ENCODE results near the gene TEX53.

TEX53 gene

DNA sequence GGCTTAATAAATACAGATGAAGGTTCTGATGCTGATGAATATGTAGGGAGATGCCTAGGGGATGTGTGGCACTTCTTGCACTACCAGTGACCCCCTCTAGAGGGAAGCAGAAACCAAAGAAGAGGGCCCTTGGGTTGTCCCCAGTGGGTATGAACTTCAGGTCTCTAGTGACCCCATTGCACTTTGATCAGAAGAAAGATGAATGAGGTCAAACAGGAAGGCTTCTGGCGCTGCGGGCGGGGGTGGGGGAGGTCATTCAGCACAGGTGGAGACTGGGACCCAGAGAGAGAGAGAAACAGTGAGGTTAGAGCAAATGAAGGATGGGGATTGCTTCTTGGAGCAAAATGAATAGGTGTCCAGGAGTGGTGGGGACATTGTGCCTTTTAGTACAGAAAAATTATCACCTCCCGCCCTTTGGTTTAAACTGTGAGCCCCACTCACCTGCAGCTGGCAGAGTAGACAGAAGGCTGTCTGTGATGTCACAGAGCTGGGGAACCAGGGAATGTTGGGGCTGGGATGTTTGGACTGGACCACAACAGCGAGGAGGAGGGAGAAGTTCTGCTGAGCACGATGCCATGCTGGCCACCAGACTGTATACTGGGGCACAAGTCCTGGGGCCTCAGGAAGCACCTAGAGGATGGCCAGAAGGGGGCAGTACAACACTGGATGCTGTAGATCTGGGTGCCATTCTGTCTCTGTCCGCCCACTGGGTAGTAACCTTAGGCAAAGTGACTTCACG lies 24.2 kb upstream of the TEX53 start, which contains the start of gene TEX48:
TEX48 (minus strand) TSS at position 599 of the 739 bp plus-strand sequence. CDS start 10,469 bp downstream, outside the sequence.
- H3K4me3 ChIP-seq (ENCODE audit: low read depth in 1 of 5, low read length in 5 of 5), result no peak within 1 kb of the TSS
- H3K9me3 ChIP-seq (ENCODE audit: control insufficient read depth in 5 of 5, low read length in 5 of 5), result no peaks in the 10 kb centered on the region
- no peak within 1 kb of the TSS for H3K9ac ChIP-seq (ENCODE audit: low read length in 5 of 5)
- peaks cover 0 to 12% (median 0%) of the 10 kb centered on the region in 5 donors for H3K27me3 ChIP-seq (ENCODE audit: control insufficient read depth in 5 of 5, insufficient read depth in 4 of 5, low read length in 5 of 5)
- H3K4me1 ChIP-seq (ENCODE audit: control insufficient read depth in 5 of 5, insufficient read depth in 5 of 5, low read length in 5 of 5), result no peaks in the 10 kb centered on the region
- H3K36me3 ChIP-seq (ENCODE audit: control insufficient read depth in 5 of 5, insufficient read depth in 5 of 5, low read length in 5 of 5), result no peaks in the 10 kb centered on the region
- no peak within 1 kb of the TSS for H3K27ac ChIP-seq (ENCODE audit: low read depth, low read length)

DNA sequence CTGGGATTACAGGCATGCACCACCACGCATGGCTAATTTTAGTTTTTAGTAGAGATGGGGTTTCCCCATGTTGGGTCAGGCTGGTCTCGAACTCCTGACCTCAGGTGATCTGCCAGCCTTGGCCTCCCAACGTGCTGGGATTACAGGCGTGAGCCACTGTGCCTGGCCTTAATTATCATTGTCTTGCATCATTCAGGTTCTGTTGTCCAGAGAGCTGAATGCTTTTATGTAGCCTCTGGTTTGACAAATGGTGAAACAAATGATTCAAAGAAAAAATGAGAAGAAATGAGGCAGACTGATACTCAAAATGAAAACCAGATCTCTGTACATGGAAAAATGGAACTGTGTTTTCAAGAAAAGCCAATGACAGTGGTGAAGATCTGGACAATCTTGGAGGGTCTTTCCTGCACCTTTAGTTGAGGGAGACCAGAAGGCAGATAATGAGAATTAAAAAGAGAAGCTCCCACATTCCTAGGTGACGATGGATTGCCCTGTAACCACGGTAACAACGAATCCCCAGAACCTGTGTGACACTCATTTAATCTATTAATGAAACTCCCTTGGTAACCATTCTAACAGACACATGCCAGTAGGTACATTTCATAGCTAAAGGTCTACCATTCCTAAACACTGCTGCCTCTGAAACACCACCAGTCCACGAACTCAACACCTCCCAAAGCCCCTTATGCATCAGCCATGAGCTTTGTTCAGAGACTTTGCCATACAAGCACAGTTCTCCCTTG lies 22.8 kb upstream of the TEX53 start:
- H3K27ac ChIP-seq (ENCODE audit: low read depth, low read length), result no peak overlapping the region

DNA sequence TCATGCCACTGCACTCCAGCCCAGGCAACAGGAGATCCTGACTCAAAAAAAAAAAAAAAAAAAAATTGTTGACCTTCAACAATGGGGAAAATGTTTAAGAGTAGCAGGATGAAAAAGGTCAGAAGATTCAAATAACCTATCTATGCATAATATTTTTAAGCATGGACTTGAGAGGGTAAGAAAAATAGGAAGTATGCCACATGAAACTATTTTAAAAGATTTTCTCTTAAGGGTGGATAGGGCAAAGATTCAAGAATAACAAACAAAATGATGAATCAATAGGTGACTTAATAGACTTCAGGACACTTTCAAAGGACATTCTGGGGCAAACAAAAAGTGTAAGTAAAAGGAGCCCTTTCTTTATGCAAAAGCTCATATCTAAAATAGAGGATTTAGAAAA lies 21.2 kb upstream of the TEX53 start:
- Histone ChIP-seq H3K9ac (ENCODE audit: low read length in 5 of 5) (no peak overlapping the region), H3K4me3 (ENCODE audit: low read depth in 1 of 5, low read length in 5 of 5) (no peak overlapping the region), H3K27me3 (ENCODE audit: control insufficient read depth in 5 of 5, insufficient read depth in 4 of 5, low read length in 5 of 5) (peaks cover 0 to 12% (median 0%) of the 10 kb centered on the region in 5 donors), H3K4me1 (ENCODE audit: control insufficient read depth in 5 of 5, insufficient read depth in 5 of 5, low read length in 5 of 5) (no peaks in the 10 kb centered on the region), H3K36me3 (ENCODE audit: control insufficient read depth in 5 of 5, insufficient read depth in 5 of 5, low read length in 5 of 5) (no peaks in the 10 kb centered on the region), H3K27ac (ENCODE audit: low read depth, low read length) (no peak overlapping the region), H3K9me3 (ENCODE audit: control insufficient read depth in 5 of 5, low read length in 5 of 5) (no peaks in the 10 kb centered on the region)

More for the DNA sequence above, 22.8 kb upstream of the TEX53 start:
- Histone ChIP-seq H3K36me3 (ENCODE audit: control insufficient read depth in 5 of 5, insufficient read depth in 5 of 5, low read length in 5 of 5) (no peaks in the 10 kb centered on the region), H3K4me3 (ENCODE audit: low read depth in 1 of 5, low read length in 5 of 5) (no peak overlapping the region), H3K9me3 (ENCODE audit: control insufficient read depth in 5 of 5, low read length in 5 of 5) (no peaks in the 10 kb centered on the region), H3K4me1 (ENCODE audit: control insufficient read depth in 5 of 5, insufficient read depth in 5 of 5, low read length in 5 of 5) (no peaks in the 10 kb centered on the region), H3K9ac (ENCODE audit: low read length in 5 of 5) (no peak overlapping the region), H3K27me3 (ENCODE audit: control insufficient read depth in 5 of 5, insufficient read depth in 4 of 5, low read length in 5 of 5) (peaks cover 0 to 12% (median 0%) of the 10 kb centered on the region in 5 donors)

DNA sequence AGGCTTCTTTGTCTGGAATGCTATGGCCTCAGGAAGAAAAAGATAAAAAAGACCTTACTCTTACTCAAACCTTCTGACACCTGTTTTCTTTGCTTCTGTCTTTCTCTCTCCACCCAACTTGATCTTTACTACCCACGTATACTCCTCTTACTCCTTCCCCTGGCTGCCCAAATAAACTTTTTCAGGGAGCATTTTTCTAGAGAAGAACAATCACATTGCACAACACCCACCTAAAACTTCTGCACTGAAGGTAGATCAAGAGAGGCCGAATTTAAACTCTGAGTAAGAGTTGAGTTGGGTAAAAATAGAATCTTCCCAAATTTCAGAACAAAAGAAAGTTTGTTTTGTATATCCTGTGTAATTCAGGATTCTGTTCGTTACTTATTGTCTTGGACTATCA lies 20.5 kb upstream of the TEX53 start:
- Histone ChIP-seq H3K4me3 (ENCODE audit: low read depth in 1 of 5, low read length in 5 of 5) (no peak overlapping the region), H3K27ac (ENCODE audit: low read depth, low read length) (no peak overlapping the region), H3K9ac (ENCODE audit: low read length in 5 of 5) (no peak overlapping the region), H3K9me3 (ENCODE audit: control insufficient read depth in 5 of 5, low read length in 5 of 5) (no peaks in the 10 kb centered on the region), H3K36me3 (ENCODE audit: control insufficient read depth in 5 of 5, insufficient read depth in 5 of 5, low read length in 5 of 5) (no peaks in the 10 kb centered on the region), H3K27me3 (ENCODE audit: control insufficient read depth in 5 of 5, insufficient read depth in 4 of 5, low read length in 5 of 5) (peaks cover 0 to 12% (median 0%) of the 10 kb centered on the region in 5 donors), H3K4me1 (ENCODE audit: control insufficient read depth in 5 of 5, insufficient read depth in 5 of 5, low read length in 5 of 5) (no peaks in the 10 kb centered on the region)

DNA sequence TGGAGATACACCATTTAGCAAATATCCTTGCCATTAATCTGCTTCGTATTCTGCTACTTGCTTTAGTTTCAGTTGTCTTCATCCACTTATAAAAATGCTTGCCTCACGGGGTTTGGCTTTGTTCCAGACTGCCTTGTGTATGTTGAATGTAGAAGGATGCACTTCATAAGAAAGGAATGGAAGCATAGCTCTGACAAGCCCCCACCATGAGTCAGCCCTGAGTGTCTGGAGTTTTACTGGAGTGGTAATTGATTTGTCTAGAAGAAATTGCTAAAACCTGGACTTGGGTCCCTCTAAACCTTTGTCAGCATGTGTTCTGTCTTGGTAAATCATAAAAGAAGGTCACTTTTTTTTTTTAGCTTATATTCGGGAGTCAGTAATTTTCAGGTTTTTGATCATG lies 19.8 kb upstream of the TEX53 start:
- Histone ChIP-seq H3K4me3 (ENCODE audit: low read depth in 1 of 5, low read length in 5 of 5) (no peak overlapping the region), H3K4me1 (ENCODE audit: control insufficient read depth in 5 of 5, insufficient read depth in 5 of 5, low read length in 5 of 5) (no peaks in the 10 kb centered on the region), H3K9ac (ENCODE audit: low read length in 5 of 5) (no peak overlapping the region), H3K9me3 (ENCODE audit: control insufficient read depth in 5 of 5, low read length in 5 of 5) (no peaks in the 10 kb centered on the region), H3K36me3 (ENCODE audit: control insufficient read depth in 5 of 5, insufficient read depth in 5 of 5, low read length in 5 of 5) (no peaks in the 10 kb centered on the region), H3K27ac (ENCODE audit: low read depth, low read length) (no peak overlapping the region), H3K27me3 (ENCODE audit: control insufficient read depth in 5 of 5, insufficient read depth in 4 of 5, low read length in 5 of 5) (peaks cover 0 to 12% (median 0%) of the 10 kb centered on the region in 5 donors)

DNA sequence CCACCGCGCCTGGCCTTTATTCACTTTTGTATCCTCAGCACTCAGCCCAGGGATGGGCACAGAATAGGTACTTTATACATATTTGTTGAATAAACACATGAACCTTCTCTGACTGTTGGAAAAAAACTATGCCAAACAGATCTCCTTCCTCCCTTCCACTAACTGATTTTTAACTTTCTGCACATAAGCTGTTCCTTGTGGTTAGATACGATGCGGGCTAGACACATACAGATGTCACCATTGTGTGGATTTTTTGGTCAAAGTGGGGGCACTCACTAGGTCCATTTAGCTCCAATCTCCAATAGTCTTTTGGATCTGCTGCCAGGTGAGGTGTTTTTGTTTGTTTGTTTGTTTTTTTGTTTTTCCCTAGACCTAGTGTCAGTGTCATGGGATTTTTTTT lies 19.3 kb upstream of the TEX53 start:
- Histone ChIP-seq H3K4me1 (ENCODE audit: control insufficient read depth in 5 of 5, insufficient read depth in 5 of 5, low read length in 5 of 5) (no peaks in the 10 kb centered on the region), H3K27ac (ENCODE audit: low read depth, low read length) (no peak overlapping the region), H3K9me3 (ENCODE audit: control insufficient read depth in 5 of 5, low read length in 5 of 5) (no peaks in the 10 kb centered on the region), H3K36me3 (ENCODE audit: control insufficient read depth in 5 of 5, insufficient read depth in 5 of 5, low read length in 5 of 5) (no peaks in the 10 kb centered on the region), H3K4me3 (ENCODE audit: low read depth in 1 of 5, low read length in 5 of 5) (no peak overlapping the region), H3K27me3 (ENCODE audit: control insufficient read depth in 5 of 5, insufficient read depth in 4 of 5, low read length in 5 of 5) (peaks cover 0 to 12% (median 0%) of the 10 kb centered on the region in 5 donors), H3K9ac (ENCODE audit: low read length in 5 of 5) (no peak overlapping the region)

DNA sequence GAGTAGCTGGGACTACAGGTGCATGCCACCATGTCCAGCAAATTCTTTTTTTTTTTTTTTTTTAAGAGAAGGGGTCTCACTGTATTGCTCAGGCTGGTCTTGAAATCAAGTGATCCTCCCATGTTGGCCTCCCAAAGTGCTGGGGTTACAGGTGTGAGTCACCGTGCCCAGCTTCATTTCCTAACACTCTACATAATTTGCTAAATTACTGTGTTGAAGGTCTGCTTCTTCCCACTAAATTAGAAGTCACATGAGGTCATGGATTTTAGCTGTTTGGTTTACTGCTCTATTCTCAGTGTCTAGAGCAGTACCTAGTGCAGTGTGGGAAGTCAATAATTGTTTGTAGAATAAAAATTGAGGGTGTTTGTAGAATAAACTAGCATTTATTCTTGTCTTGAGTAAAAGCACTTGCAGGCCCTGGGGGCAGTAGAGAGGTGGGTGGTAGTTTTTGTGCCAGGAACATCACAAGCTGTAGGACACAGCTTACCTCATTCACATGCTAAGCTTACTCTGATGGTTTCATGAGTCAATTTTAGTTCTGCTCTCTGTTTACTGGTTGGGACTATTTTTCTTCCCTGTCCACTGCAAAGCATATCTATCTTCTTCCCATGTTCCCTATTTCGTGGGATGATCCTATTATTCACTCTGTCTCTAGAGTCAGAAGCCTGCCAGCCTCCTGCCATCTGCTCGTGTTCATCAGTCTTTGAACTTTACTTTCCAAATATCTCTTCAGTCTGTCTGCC lies 17.4 kb upstream of the TEX53 start:
- H3K9ac ChIP-seq (ENCODE audit: low read length in 5 of 5), result no peak overlapping the region
- no peak overlapping the region for H3K27ac ChIP-seq (ENCODE audit: low read depth, low read length)
- no peaks in the 10 kb centered on the region for H3K4me1 ChIP-seq (ENCODE audit: control insufficient read depth in 5 of 5, insufficient read depth in 5 of 5, low read length in 5 of 5)
- peaks cover 0 to 7% (median 0%) of the 10 kb centered on the region in 5 donors for H3K27me3 ChIP-seq (ENCODE audit: control insufficient read depth in 5 of 5, insufficient read depth in 4 of 5, low read length in 5 of 5)
- H3K36me3 ChIP-seq (ENCODE audit: control insufficient read depth in 5 of 5, insufficient read depth in 5 of 5, low read length in 5 of 5), result no peaks in the 10 kb centered on the region
- peaks cover 0 to 6% (median 0%) of the 10 kb centered on the region in 5 donors for H3K9me3 ChIP-seq (ENCODE audit: control insufficient read depth in 5 of 5, low read length in 5 of 5)
- H3K4me3 ChIP-seq (ENCODE audit: low read depth in 1 of 5, low read length in 5 of 5), result no peak overlapping the region

DNA sequence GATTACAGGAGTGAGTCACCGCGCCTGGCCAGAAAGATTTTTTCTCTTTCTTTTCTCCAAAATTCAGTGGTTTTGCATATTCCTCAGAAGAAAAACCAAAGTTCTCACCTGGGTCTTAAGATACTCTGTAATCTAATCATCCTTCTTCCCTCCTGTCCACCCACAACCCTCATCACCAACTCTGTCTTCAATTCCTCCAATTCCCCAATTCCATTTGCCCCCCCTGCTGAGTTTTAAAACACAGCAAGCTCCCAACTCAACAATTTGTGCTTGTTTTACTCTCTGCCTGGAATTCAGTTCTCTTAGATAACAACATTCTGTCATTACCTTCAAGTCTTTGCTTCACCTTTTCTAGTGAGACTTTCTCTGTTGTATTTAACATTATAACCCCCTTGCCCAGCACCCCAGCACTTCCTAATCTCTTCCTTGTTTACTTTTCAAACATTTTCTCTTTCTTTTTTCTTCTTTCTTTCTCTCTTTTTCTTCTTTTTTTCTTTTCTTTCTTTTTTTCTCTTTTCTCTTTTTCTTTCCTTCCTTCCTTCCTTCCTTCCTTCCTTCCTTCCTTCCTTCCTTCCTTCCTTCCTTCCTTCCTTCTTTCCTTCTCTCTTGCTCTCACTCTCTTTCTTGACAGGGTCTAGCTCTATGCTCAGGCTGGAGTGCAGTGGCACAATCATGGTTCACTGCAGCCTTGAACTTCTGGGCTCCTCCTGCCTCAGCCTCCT lies 16.6 kb upstream of the TEX53 start:
- peaks cover 0 to 7% (median 0%) of the 10 kb centered on the region in 5 donors for H3K27me3 ChIP-seq (ENCODE audit: control insufficient read depth in 5 of 5, insufficient read depth in 4 of 5, low read length in 5 of 5)

DNA sequence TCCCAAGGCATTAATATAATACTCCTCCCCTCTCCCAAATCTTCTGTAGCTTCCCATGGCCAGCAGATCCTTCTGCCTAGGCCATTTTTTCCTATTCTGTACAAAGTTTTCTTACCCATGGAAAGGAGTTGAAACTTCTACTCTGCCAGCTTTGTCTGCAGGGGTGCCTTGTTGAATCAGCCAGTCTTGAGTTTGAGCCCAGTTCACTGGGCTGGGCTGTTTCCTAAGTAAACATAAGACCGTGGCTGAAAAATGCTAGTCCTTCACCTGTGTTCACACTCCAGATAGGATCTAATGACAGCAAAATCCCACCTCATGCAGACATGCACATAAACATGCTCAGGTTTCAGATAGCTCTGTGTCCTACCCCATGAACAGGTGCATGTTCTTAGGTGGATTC lies 14.0 kb upstream of the TEX53 start:
- H3K27me3 ChIP-seq (ENCODE audit: control insufficient read depth in 5 of 5, insufficient read depth in 4 of 5, low read length in 5 of 5), result peaks cover 0 to 6% (median 0%) of the 10 kb centered on the region in 5 donors
- H3K9ac ChIP-seq (ENCODE audit: low read length in 5 of 5), result no peak overlapping the region
- H3K9me3 ChIP-seq (ENCODE audit: control insufficient read depth in 5 of 5, low read length in 5 of 5), result peaks cover 0 to 6% (median 0%) of the 10 kb centered on the region in 5 donors
- no peak overlapping the region for H3K4me3 ChIP-seq (ENCODE audit: low read depth in 1 of 5, low read length in 5 of 5)
- H3K4me1 ChIP-seq (ENCODE audit: control insufficient read depth in 5 of 5, insufficient read depth in 5 of 5, low read length in 5 of 5), result no peaks in the 10 kb centered on the region
- H3K27ac ChIP-seq (ENCODE audit: low read depth, low read length), result no peak overlapping the region
- no peaks in the 10 kb centered on the region for H3K36me3 ChIP-seq (ENCODE audit: control insufficient read depth in 5 of 5, insufficient read depth in 5 of 5, low read length in 5 of 5)

More for the DNA sequence above, 16.6 kb upstream of the TEX53 start:
- Histone ChIP-seq H3K9ac (ENCODE audit: low read length in 5 of 5) (no peak overlapping the region), H3K27ac (ENCODE audit: low read depth, low read length) (no peak overlapping the region), H3K4me3 (ENCODE audit: low read depth in 1 of 5, low read length in 5 of 5) (no peak overlapping the region), H3K36me3 (ENCODE audit: control insufficient read depth in 5 of 5, insufficient read depth in 5 of 5, low read length in 5 of 5) (no peaks in the 10 kb centered on the region), H3K9me3 (ENCODE audit: control insufficient read depth in 5 of 5, low read length in 5 of 5) (peaks cover 0 to 6% (median 0%) of the 10 kb centered on the region in 5 donors), H3K4me1 (ENCODE audit: control insufficient read depth in 5 of 5, insufficient read depth in 5 of 5, low read length in 5 of 5) (no peaks in the 10 kb centered on the region)

Data from subcutaneous abdominal adipose tissue (tissue), 5 donors.